Osteocyte (in vitro differentiated cells): ENCODE data around the gene SLC52A1. TPM values are rescaled to one million over a fixed set of nuclear protein-coding genes. Genes with fewer than 3 reads are reported as not detected.

Experiments used
- DNase-seq: peaks from one replicate; pipeline ENCODE4 v3.0.0; 2021; ENCODE audit warnings: mixed read lengths; ENCODE audit not compliant: unreplicated experiment; ENCODE audit errors: extremely low spot score
- H3K27ac Mint-ChIP-seq: one replicate; pipeline ENCODE4 v1.8.0; 2021; ENCODE audit warnings: mild to moderate bottlenecking, mixed read lengths; ENCODE audit not compliant: unreplicated experiment
- H3K27me3 Mint-ChIP-seq: one replicate; pipeline ENCODE4 v1.8.0; 2021; ENCODE audit warnings: mixed read lengths; ENCODE audit not compliant: unreplicated experiment
- H3K36me3 Mint-ChIP-seq: one replicate; pipeline ENCODE4 v1.8.0; 2021; ENCODE audit warnings: mixed read lengths; ENCODE audit not compliant: unreplicated experiment
- H3K4me1 Mint-ChIP-seq: one replicate; pipeline ENCODE4 v1.8.0; 2021; ENCODE audit warnings: mixed read lengths; ENCODE audit not compliant: unreplicated experiment
- H3K4me3 Mint-ChIP-seq: one replicate; pipeline ENCODE4 v1.8.0; 2021; ENCODE audit warnings: mild to moderate bottlenecking, moderate library complexity, mixed read lengths; ENCODE audit not compliant: unreplicated experiment
- H3K9me3 Mint-ChIP-seq: one replicate; pipeline ENCODE4 v1.8.0; 2021; ENCODE audit warnings: mixed read lengths; ENCODE audit not compliant: unreplicated experiment
- CTCF ChIP-seq: fragments of 200-600 bp; sonication (generic); IDR thresholded peaks from 2 replicates; pipeline ENCODE4 v1.5.0; 2021; ENCODE audit warnings: antibody characterized with exemption, mild to moderate bottlenecking, moderate library complexity
- total RNA-seq: library from RNA; stranded (reverse); gene quantifications from 2 replicates; pipeline ENCODE4 v1.2.1, GENCODE V29; 2021

SLC52A1 gene
- total RNA-seq, 1 donor from 2014 or later = not detected

GRCh38 chr17:5042157-5043022, 7.2 kb upstream of the SLC52A1 start:
- Mint-ChIP-seq H3K27me3 (peaks cover 6% of the 10 kb centered on the region), H3K27ac (no peak overlapping the region), H3K9me3 (no peaks in the 10 kb centered on the region), H3K36me3 (no peaks in the 10 kb centered on the region), H3K4me3 (no peak overlapping the region), H3K4me1 (no peaks in the 10 kb centered on the region)
- DNase-seq = no peak
- TF ChIP-seq CTCF = no peak

- H3K27ac Mint-ChIP-seq = no peak overlapping the region
- H3K4me1 Mint-ChIP-seq = peaks cover 5% of the 10 kb centered on the region
- peaks cover 8% of the 10 kb centered on the region for H3K27me3 Mint-ChIP-seq
- no peak for TF ChIP-seq CTCF
- DNase-seq = no peak
- H3K4me3 Mint-ChIP-seq = no peak overlapping the region
- H3K9me3 Mint-ChIP-seq = no peaks in the 10 kb centered on the region
- H3K36me3 Mint-ChIP-seq = no peaks in the 10 kb centered on the region
Measured at GRCh38 chr17:5034651-5035050, 575 bp downstream of the SLC52A1 start.

DNA sequence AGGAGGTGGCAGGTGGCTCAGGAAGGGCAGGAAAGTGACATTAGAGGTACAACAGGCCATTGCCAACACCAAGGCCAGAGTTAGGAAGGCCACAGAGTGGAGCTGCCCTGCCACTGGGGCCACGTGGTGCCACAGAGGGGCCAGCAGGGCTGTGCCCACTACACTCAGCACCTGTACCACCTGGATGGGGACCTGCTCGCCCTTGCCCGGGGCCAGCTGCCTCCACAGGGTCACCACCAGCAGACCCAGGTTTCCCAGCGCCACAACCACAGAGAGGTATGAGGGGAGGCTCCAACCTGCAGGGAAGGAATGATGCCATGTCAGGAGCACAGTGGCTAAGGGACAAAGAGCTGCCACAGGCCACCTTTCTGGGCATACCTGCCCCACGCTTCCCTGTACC, 1.2 kb downstream of the SLC52A1 start:
- DNase-seq = no peak
- peaks cover 5% of the 10 kb centered on the region for H3K4me1 Mint-ChIP-seq
- peaks cover 6% of the 10 kb centered on the region for H3K27me3 Mint-ChIP-seq
- no peaks in the 10 kb centered on the region for H3K9me3 Mint-ChIP-seq
- no peak overlapping the region for H3K27ac Mint-ChIP-seq
- no peaks in the 10 kb centered on the region for H3K36me3 Mint-ChIP-seq
- no peak overlapping the region for H3K4me3 Mint-ChIP-seq
- no peak for TF ChIP-seq CTCF

GRCh38 chr17:5033352-5034015, 1.7 kb downstream of the SLC52A1 start:
- Mint-ChIP-seq H3K4me3 (no peak overlapping the region), H3K27me3 (peaks cover 6% of the 10 kb centered on the region)
- no peak for TF ChIP-seq CTCF

DNA sequence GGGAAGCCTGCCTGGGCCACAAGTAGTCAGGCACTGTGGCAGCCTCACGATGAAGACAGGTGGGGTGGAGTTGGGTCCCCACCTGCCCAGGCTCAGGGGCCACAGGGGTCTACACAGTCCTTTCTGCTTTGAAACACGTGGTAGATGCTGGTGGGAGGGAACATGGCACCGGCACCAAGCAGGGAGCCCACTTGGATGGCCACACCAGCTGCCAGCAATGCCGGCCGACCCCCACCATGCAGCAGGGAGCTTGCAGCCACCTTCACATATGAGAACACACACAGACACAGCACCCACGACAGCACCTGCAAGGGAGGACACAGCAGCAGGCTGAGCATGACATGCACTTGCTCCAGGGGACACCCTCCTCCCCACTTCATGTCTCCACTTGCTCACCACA, 2.4 kb downstream of the SLC52A1 start:
- no peak for TF ChIP-seq CTCF
- Mint-ChIP-seq H3K27me3 (peaks cover 6% of the 10 kb centered on the region), H3K4me1 (peaks cover 5% of the 10 kb centered on the region), H3K4me3 (no peak overlapping the region), H3K9me3 (no peaks in the 10 kb centered on the region), H3K27ac (no peak overlapping the region), H3K36me3 (no peaks in the 10 kb centered on the region)
- DNase-seq = no peak

More at GRCh38 chr17:5033352-5034015, 1.7 kb downstream of the SLC52A1 start:
- no peaks in the 10 kb centered on the region for H3K9me3 Mint-ChIP-seq
- DNase-seq = no peak
- H3K4me1 Mint-ChIP-seq = peaks cover 5% of the 10 kb centered on the region
- H3K27ac Mint-ChIP-seq = no peak overlapping the region
- H3K36me3 Mint-ChIP-seq = no peaks in the 10 kb centered on the region
